OCI-LY7 (cell line): ENCODE results near the gene RMND5B.

Experiments
- CTCF ChIP-seq: fragments of 200-600 bp; sonication (generic); conservative IDR thresholded peaks from 2 replicates; pipeline ENCODE4 v1.5.1; 2014; ENCODE audit warnings: mild to moderate bottlenecking, antibody characterized with exemption, low read length, moderate library complexity, mixed read lengths
- EZH2phosphoT487 ChIP-seq: fragments of 200-600 bp; sonication (generic); IDR thresholded peaks from 2 replicates; pipeline ENCODE4 v1.6.1; 2018; ENCODE audit warnings: low read depth, borderline replicate concordance, mild to moderate bottlenecking, mixed run types, antibody characterized with exemption, low read length, moderate library complexity, mixed read lengths

DNA sequence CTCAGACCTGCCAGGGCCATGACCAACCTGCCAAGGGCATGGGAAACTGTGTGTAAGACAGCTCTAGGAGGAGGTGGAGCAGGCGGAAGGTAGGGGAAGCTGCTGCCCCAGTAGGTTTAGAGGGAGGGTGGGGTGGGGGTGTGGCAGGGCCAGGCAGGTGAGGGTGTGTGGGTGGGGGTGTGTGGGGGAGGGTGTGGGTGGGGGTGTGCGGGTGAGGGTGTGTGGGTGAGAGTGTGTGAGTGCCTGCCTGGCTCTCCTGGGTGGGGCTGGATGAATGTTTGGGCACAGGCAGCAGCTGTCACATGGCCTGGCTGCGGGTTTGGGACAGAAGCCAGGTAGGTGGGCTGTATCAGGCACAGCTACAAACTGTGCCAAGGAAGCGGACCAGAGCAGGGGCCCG, 26.3 kb upstream of the RMND5B start:
- TF ChIP-seq CTCF (no peak), EZH2phosphoT487 (no peak)
